Measurements from ENCODE around the gene PJVK. TPM values are rescaled to one million over a fixed set of nuclear protein-coding genes. Genes with fewer than 3 reads are reported as not detected.
"Not testable (repeated sequence)": the region's sequence is repeated elsewhere in the genome, so short reads cannot be mapped to it uniquely, and the experiment has no call there.

The PJVK gene
- total and polyA plus RNA-seq, 5 donors = 1.9 to 2.4 (median 2.0) TPM

- 88% methylated on average over 7 of the region's 7 CpGs for WGBS
Observed at GRCh38 chr2:178469219-178469849, 18.2 kb downstream of the PJVK start.

GRCh38 chr2:178471313-178471712, 20.1 kb downstream of the PJVK start:
- 96% methylated on average over 5 of the region's 5 CpGs for WGBS
- ATAC-seq; H3K4me1 ChIP-seq (ENCODE audit: control insufficient read depth, insufficient read depth, low read length); H3K27me3 ChIP-seq (ENCODE audit: control insufficient read depth, insufficient read depth); H3K9me3 ChIP-seq (ENCODE audit: control insufficient read depth, low read length); DNase-seq; intact Hi-C loops (cut with DNase I); H3K27ac ChIP-seq (ENCODE audit: low read length); H3K4me3 ChIP-seq (ENCODE audit: low read length): not testable (repeated sequence)

More at GRCh38 chr2:178469219-178469849, 18.2 kb downstream of the PJVK start:
- H3K27me3 ChIP-seq (ENCODE audit: control insufficient read depth, insufficient read depth) = no peaks in the 10 kb centered on the region
- DNase-seq = no peak
- H3K27ac ChIP-seq (ENCODE audit: low read length) = no peak overlapping the region
- no peaks in the 10 kb centered on the region for H3K4me1 ChIP-seq (ENCODE audit: control insufficient read depth, insufficient read depth, low read length)
- no peak for ATAC-seq
- no peaks in the 10 kb centered on the region for H3K9me3 ChIP-seq (ENCODE audit: control insufficient read depth, low read length)
- no peak overlapping the region for H3K4me3 ChIP-seq (ENCODE audit: low read length)
- intact Hi-C loops (cut with DNase I) = no loop called here

- no peak overlapping the region for H3K4me3 ChIP-seq (ENCODE audit: low read length)
- no peaks in the 10 kb centered on the region for H3K9me3 ChIP-seq (ENCODE audit: control insufficient read depth, low read length)
- ATAC-seq (no peak), DNase-seq (no peak)
- H3K27ac ChIP-seq (ENCODE audit: low read length) = no peak overlapping the region
- 81% methylated on average over 2 of the region's 2 CpGs for WGBS
- H3K27me3 ChIP-seq (ENCODE audit: control insufficient read depth, insufficient read depth) = no peaks in the 10 kb centered on the region
- no peaks in the 10 kb centered on the region for H3K4me1 ChIP-seq (ENCODE audit: control insufficient read depth, insufficient read depth, low read length)
- intact Hi-C loops (cut with DNase I) = no loop called here
Observed at GRCh38 chr2:178473373-178473772, 22.2 kb downstream of the PJVK start.

- Histone ChIP-seq H3K4me3 (ENCODE audit: low read length) (no peak overlapping the region), H3K27ac (ENCODE audit: low read length) (no peak overlapping the region), H3K27me3 (ENCODE audit: control insufficient read depth, insufficient read depth) (no peaks in the 10 kb centered on the region), H3K4me1 (ENCODE audit: control insufficient read depth, insufficient read depth, low read length) (no peaks in the 10 kb centered on the region), H3K9me3 (ENCODE audit: control insufficient read depth, low read length) (no peaks in the 10 kb centered on the region)
- DNase-seq (no peak), ATAC-seq (no peak)
- WGBS = 50% methylated on average over 4 of the region's 4 CpGs
- intact Hi-C loops (cut with DNase I) = no loop called here
Observed at GRCh38 chr2:178473931-178474330, 22.8 kb downstream of the PJVK start.

- H3K9me3 ChIP-seq (ENCODE audit: control insufficient read depth, low read length) = no peaks in the 10 kb centered on the region
- over 99% methylated on average over 5 of the region's 5 CpGs for WGBS
- no peak overlapping the region for H3K4me3 ChIP-seq (ENCODE audit: low read length)
- no peaks in the 10 kb centered on the region for H3K27me3 ChIP-seq (ENCODE audit: control insufficient read depth, insufficient read depth)
- intact Hi-C loops (cut with DNase I) = no loop called here
- no peak for ATAC-seq
- DNase-seq = no peak
- H3K27ac ChIP-seq (ENCODE audit: low read length) = no peak overlapping the region
- peaks cover 2% of the 10 kb centered on the region for H3K4me1 ChIP-seq (ENCODE audit: control insufficient read depth, insufficient read depth, low read length)
Observed at GRCh38 chr2:178474560-178474959, 23.4 kb downstream of the PJVK start.

- no peak overlapping the region for H3K27ac ChIP-seq (ENCODE audit: low read length)
- no peaks in the 10 kb centered on the region for H3K9me3 ChIP-seq (ENCODE audit: control insufficient read depth, low read length)
- ATAC-seq (no peak), DNase-seq (no peak)
- H3K27me3 ChIP-seq (ENCODE audit: control insufficient read depth, insufficient read depth) = no peaks in the 10 kb centered on the region
- intact Hi-C loops (cut with DNase I) = no loop called here
- no peak overlapping the region for H3K4me3 ChIP-seq (ENCODE audit: low read length)
- peaks cover 2% of the 10 kb centered on the region for H3K4me1 ChIP-seq (ENCODE audit: control insufficient read depth, insufficient read depth, low read length)
Observed at GRCh38 chr2:178476477-178476876, 25.3 kb downstream of the PJVK start.

- intact Hi-C loops (cut with DNase I) = loop anchor here in 1 of 4 donors (2.0 kb wide), 1 partner anchor 27 kb away; the partner anchor contains the start of genes PJVK and PRKRA
- Histone ChIP-seq H3K4me3 (ENCODE audit: low read length) (peak overlapping the region; percentile 92), H3K27ac (ENCODE audit: low read length) (no peak overlapping the region), H3K4me1 (ENCODE audit: control insufficient read depth, insufficient read depth, low read length) (peaks cover 5% of the 10 kb centered on the region), H3K27me3 (ENCODE audit: control insufficient read depth, insufficient read depth) (no peaks in the 10 kb centered on the region), H3K9me3 (ENCODE audit: control insufficient read depth, low read length) (no peaks in the 10 kb centered on the region)
- ATAC-seq = no peak
- no peak for DNase-seq
- WGBS = 11% methylated on average over 3 of the region's 3 CpGs
Observed at GRCh38 chr2:178477443-178478129, 26.4 kb downstream of the PJVK start.

- Histone ChIP-seq H3K27me3 (ENCODE audit: control insufficient read depth, insufficient read depth) (no peaks in the 10 kb centered on the region), H3K27ac (ENCODE audit: low read length) (peak overlapping the region; percentile 99), H3K4me3 (ENCODE audit: low read length) (peak overlapping the region; percentile 92), H3K9me3 (ENCODE audit: control insufficient read depth, low read length) (no peaks in the 10 kb centered on the region), H3K4me1 (ENCODE audit: control insufficient read depth, insufficient read depth, low read length) (peaks cover 9% of the 10 kb centered on the region)
- ATAC-seq = no peak
- under 1% methylated on average over 10 of the region's 10 CpGs for WGBS
- DNase-seq = peak in 1 of 3 donors; percentile 53
- intact Hi-C loops (cut with DNase I) = loop anchor here in 1 of 4 donors (2.0 kb wide), 1 partner anchor 27 kb away; the partner anchor contains the start of genes PJVK and PRKRA
Observed at GRCh38 chr2:178478130-178478438, 26.9 kb downstream of the PJVK start.

- peaks cover 9% of the 10 kb centered on the region for H3K4me1 ChIP-seq (ENCODE audit: control insufficient read depth, insufficient read depth, low read length)
- intact Hi-C loops (cut with DNase I) = loop anchor here in 1 of 4 donors (2.0 kb wide), 1 partner anchor 28 kb away; the partner anchor contains the start of genes PJVK and PRKRA
Observed at GRCh38 chr2:178478439-178479274, 27.5 kb downstream of the PJVK start, which contains the start of gene FKBP7. TSS of gene FKBP7 (minus strand) at chr2:178478600. CDS start at chr2:178478499, 101 bp downstream.

GRCh38 chr2:178479275-178479616, 28.1 kb downstream of the PJVK start:
- peak overlapping the region; percentile 99 for H3K27ac ChIP-seq (ENCODE audit: low read length)
- WGBS = 56% methylated on average over 4 of the region's 4 CpGs
- no peaks in the 10 kb centered on the region for H3K9me3 ChIP-seq (ENCODE audit: control insufficient read depth, low read length)
- H3K27me3 ChIP-seq (ENCODE audit: control insufficient read depth, insufficient read depth) = no peaks in the 10 kb centered on the region
- intact Hi-C loops (cut with DNase I) = loop anchor here in 1 of 4 donors (2.0 kb wide), 1 partner anchor 28 kb away; the partner anchor contains the start of genes PJVK and PRKRA
- H3K4me3 ChIP-seq (ENCODE audit: low read length) = peak overlapping the region; percentile 92
- ATAC-seq = no peak
- H3K4me1 ChIP-seq (ENCODE audit: control insufficient read depth, insufficient read depth, low read length) = peaks cover 9% of the 10 kb centered on the region
- no peak for DNase-seq

More at GRCh38 chr2:178478439-178479274, 27.5 kb downstream of the PJVK start, which contains the start of gene FKBP7:
- ATAC-seq (peak; percentile 90 to 91), DNase-seq (peak; percentile 90 to 96 (median 95))
- no peaks in the 10 kb centered on the region for H3K9me3 ChIP-seq (ENCODE audit: control insufficient read depth, low read length)
- H3K27ac ChIP-seq (ENCODE audit: low read length) = peak within 1 kb of the TSS; percentile 99
- WGBS = 2% methylated on average over 56 of the region's 56 CpGs
- peak within 1 kb of the TSS; percentile 92 for H3K4me3 ChIP-seq (ENCODE audit: low read length)
- H3K27me3 ChIP-seq (ENCODE audit: control insufficient read depth, insufficient read depth) = no peaks in the 10 kb centered on the region
